Adrenal gland (tissue), 12 donors: ENCODE data around the gene EVL. TPM values are rescaled to one million over a fixed set of nuclear protein-coding genes. Genes with fewer than 3 reads are reported as not detected.
"Not testable (repeated sequence)": the region's sequence is repeated elsewhere in the genome, so short reads cannot be mapped to it uniquely, and the experiment has no call there.

Experiments
- DNase-seq, 7 donors: peaks; one replicate each; pipeline ENCODE4 v3.0.0-alpha.2; 2019 to 2020
- H3K27ac ChIP-seq, 5 donors: fragments of 200-600 bp; sonication (generic) in 4 of 5; 1 replicate in 3 of 5; 2 replicates in 2 of 5; pipeline versions ENCODE4 v1.5.1 to v1.8.0; 2016 to 2020; ENCODE audit warnings: mild to moderate bottlenecking in 1 of 5
- H3K27me3 ChIP-seq: fragments of 200-600 bp; 2 replicates; pipeline ENCODE4 v1.8.0; 2021
- H3K36me3 ChIP-seq, 2 donors: fragments of 200-600 bp; replicated peaks in 1 of 2; 1 replicate in 1 of 2; 2 replicates in 1 of 2; pipeline versions ENCODE4 v1.5.1 to v1.8.0; 2018 to 2022
- H3K4me1 ChIP-seq, 2 donors: fragments of 200-600 bp; replicated peaks in 1 of 2; 1 replicate in 1 of 2; 2 replicates in 1 of 2; pipeline versions ENCODE4 v1.5.1 to v1.8.0; 2018 to 2021
- H3K4me3 ChIP-seq, 4 donors: fragments of 200-600 bp; sonication (generic) in 3 of 4; one replicate each; pipeline ENCODE4 v1.5.1; 2016 to 2018
- H3K9me3 ChIP-seq, 3 donors: fragments of 200-600 bp; sonication (generic) in 1 of 3; replicated peaks in 1 of 3; 1 replicate in 2 of 3; 2 replicates in 1 of 3; pipeline versions ENCODE4 v1.5.1 to v1.8.0; 2016 to 2021
- POLR2A ChIP-seq, 2 donors: fragments of 450-650 bp; IDR thresholded peaks; one replicate each; pipeline ENCODE4 v1.6.1; 2017; ENCODE audit warnings: antibody characterized with exemption in 2 of 2, mild to moderate bottlenecking in 2 of 2, moderate library complexity in 1 of 2
- WGBS, 4 donors: extraction: QIAGEN DNeasy Blood & Tissue Kit in 2 of 4; methylation state at CpG; one replicate each; pipeline versions ENCODE4 v1.1.5 to v1.1.7; 2013 to 2017; 5-methylcytosine and 5-hydroxymethylcytosine counted together
- intact Hi-C, 2 donors: fragments of 100-400 bp; cut with DNase I; formaldehyde crosslinking; loops; one replicate each; pipeline versions ENCODE4 v1.14.1 to v1.15.0; 2022 to 2023
- polyA plus RNA-seq, 3 donors: library from polyadenylated mRNA; stranded (reverse); fragments of 200-250 nt in 2 of 3; fragments of 350-450 nt in 1 of 3; fragmentation: Illumina TruSeq in 1 of 3; extraction: RNeasy Lipid Tissue Mini Kit (QIAGEN cat#74804) in 1 of 3; gene quantifications; one replicate each; pipeline ENCODE4 v1.2.3, GENCODE V29; 2013 to 2014
- total RNA-seq, 9 donors: library from RNA; depleted of rRNA in 4 of 9; stranded (reverse); fragments of >200 nt in 4 of 9; fragments of 120-200 nt in 1 of 9; fragmentation: NEBNext Ultra II Directional in 1 of 9; extraction: Animal tissue kit (Norgen Biotek cat#: 25700) in 1 of 9; gene quantifications; one replicate each; pipeline versions ENCODE4 v1.1.0 to v1.2.4, GENCODE V29; 2013 to 2023
- TF ChIP-seq, protein P1 (sequence below), 6 experiments: fragments of 450-650 bp in 4 of 6; fragments of 200-600 bp in 2 of 6; sonication (generic) in 1 of 6; IDR thresholded peaks; 1 replicate in 5 of 6; 2 replicates in 1 of 6; pipeline versions ENCODE4 v1.5.1 to v1.8.0; 2016 to 2021; ENCODE audit warnings: antibody characterized with exemption in 6 of 6, mild to moderate bottlenecking in 2 of 6, moderate library complexity in 1 of 6
- donor health status: healthy with polysubstance abuse.
- donor health status: Bipolar disorder and iron deficiency.
- donor health status: DM: yes; HTN: yes; CAD: no.
- donor health status: DM: no; HTN: no; CAD: no.
- donor health status: DM: no; HTN: no; CAD: no.
- donor health status: DM: yes; HTN: yes; CAD: no.

The EVL gene
- total and polyA plus RNA-seq, 12 donors, result 23.7 to 209 (median 46.8) TPM

DNA sequence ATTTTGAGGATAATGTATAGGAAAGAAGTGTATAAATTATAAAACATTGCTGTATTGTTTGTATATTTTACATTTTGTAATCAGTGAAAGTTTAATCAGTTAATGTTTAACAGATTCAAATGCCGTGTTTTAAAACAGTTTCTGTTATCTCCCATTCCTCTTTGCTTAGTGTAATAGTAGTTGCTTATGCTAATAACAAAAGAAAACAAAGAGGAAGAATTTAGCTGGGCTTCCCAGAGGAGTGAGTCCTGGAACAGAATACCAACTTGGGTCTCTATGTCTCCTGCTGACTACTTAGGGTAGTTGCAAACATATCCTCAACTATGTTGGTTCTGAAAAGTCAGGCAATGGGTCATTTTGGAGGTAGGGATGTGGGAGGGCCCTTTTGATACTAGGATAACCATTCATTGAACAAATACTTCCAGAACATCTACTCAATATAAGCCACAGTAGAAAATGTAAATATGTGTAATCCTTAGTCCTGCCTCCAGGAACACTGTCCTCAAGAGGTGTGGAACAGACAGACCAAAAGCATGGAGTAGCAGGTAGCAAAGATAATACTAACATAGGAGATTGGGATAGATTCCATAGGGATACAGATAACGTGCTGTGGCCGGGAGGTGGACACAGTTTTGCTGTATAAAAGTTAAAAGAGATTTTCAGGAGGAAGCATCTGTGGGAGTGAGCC lies 36.1 kb upstream of the EVL start:
- H3K36me3 ChIP-seq, result no peaks in the 10 kb centered on the region
- H3K27me3 ChIP-seq, result no peaks in the 10 kb centered on the region
- intact Hi-C loops, result no loop called here
- no peak for DNase-seq
- no peak overlapping the region for H3K27ac ChIP-seq
- H3K9me3 ChIP-seq, result no peaks in the 10 kb centered on the region
- no peak for TF ChIP-seq POLR2A (IDR thresholded peaks at IDR 0.05)
- TF ChIP-seq, protein P1, sequence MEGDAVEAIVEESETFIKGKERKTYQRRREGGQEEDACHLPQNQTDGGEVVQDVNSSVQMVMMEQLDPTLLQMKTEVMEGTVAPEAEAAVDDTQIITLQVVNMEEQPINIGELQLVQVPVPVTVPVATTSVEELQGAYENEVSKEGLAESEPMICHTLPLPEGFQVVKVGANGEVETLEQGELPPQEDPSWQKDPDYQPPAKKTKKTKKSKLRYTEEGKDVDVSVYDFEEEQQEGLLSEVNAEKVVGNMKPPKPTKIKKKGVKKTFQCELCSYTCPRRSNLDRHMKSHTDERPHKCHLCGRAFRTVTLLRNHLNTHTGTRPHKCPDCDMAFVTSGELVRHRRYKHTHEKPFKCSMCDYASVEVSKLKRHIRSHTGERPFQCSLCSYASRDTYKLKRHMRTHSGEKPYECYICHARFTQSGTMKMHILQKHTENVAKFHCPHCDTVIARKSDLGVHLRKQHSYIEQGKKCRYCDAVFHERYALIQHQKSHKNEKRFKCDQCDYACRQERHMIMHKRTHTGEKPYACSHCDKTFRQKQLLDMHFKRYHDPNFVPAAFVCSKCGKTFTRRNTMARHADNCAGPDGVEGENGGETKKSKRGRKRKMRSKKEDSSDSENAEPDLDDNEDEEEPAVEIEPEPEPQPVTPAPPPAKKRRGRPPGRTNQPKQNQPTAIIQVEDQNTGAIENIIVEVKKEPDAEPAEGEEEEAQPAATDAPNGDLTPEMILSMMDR (IDR thresholded peaks at IDR 0.05), result no peak
- peaks cover 10 to 36% of the 10 kb centered on the region in 2 donors for H3K4me1 ChIP-seq
- WGBS, 4 donors, result 87 to 95% (median 90%) methylated on average over 3 of the region's 3 CpGs
- H3K4me3 ChIP-seq, result no peak overlapping the region

DNA sequence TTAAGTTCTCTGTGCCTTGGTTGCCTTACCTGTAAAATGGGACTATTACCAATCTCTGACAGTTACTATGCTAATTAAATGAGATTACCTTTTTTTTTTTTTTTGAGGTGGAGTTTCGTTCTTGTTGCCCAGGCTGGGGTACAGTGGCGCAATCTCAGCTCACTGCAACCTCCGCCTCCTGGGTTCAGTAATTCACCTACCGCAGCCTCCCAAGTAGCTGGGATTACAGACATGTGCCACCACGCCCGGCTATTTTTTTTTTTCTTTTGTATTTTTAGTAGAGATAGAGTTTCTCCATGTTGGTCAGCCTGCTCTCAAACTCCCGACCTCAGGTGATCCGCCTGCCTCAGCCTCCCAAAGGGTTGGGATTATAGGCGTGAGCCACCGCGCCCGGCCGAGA lies 35.2 kb upstream of the EVL start:
- peak overlapping the region in 3 of 5 donors; percentile 46 to 81 (median 78) for H3K27ac ChIP-seq
- H3K4me3 ChIP-seq, H3K36me3 ChIP-seq, H3K9me3 ChIP-seq, H3K27me3 ChIP-seq, intact Hi-C loops, DNase-seq: not testable (repeated sequence)
- WGBS, 4 donors, result 87 to 91% (median 89%) methylated on average over 13 of the region's 13 CpGs
- H3K4me1 ChIP-seq, result peaks cover 10 to 28% of the 10 kb centered on the region in 2 donors

GRCh38 chr14:100030452-100031153 lies 34.6 kb upstream of the EVL start:
- Histone ChIP-seq H3K36me3 (no peaks in the 10 kb centered on the region), H3K27me3 (no peaks in the 10 kb centered on the region), H3K4me3 (no peak overlapping the region), H3K27ac (peak overlapping the region in 4 of 5 donors; percentile 46 to 81 (median 72)), H3K4me1 (peaks cover 10 to 25% of the 10 kb centered on the region in 2 donors), H3K9me3 (no peaks in the 10 kb centered on the region)
- TF ChIP-seq POLR2A (IDR thresholded peaks at IDR 0.05), result peak in 1 of 2 donors; percentile 79
- TF ChIP-seq, protein P1 (IDR thresholded peaks at IDR 0.05), result no peak
- peak; percentile 42 to 70 (median 59) for DNase-seq
- intact Hi-C loops, result no loop called here
- 36 to 43% (median 42%) methylated on average over 7 of the region's 7 CpGs for WGBS, 4 donors

DNA sequence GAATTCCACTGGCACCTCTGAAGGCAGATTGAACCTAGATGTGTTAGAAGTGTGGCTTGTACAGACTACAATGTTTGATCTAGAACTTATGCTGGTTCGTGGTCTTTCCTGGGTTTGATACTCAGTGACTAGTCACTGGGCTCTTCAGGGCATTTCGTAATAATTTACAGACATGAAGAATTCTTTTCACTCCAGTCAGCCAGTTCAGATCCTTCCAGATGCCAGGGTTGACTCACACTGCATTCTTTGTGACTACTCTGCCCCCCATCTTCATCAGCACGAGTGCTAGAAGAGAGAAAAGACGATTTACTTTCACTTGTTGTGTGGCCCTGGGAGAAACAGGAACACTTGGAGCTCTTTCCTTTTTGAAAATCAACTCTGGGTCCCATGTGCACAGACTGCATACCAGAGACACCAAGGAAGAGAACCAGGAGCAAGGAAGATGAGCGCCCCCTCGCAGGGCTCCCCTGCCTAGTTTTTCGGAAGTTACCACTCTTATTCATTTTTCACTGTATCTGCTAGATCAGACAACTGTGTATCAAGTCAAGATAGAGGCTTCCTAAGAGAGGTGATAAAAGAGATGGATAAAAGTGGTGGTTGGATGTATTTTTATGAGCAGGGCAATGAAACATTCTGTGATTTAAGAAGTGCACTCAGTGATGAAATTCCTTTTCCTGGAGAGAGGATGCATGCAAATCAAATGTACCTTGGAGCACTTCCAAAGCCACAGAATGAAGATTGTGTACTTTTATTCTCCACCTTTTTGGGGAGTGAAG lies 33.5 kb upstream of the EVL start:
- TF ChIP-seq POLR2A (IDR thresholded peaks at IDR 0.05), result peak in 1 of 2 donors; percentile 71
- TF ChIP-seq, protein P1 (IDR thresholded peaks at IDR 0.05), result no peak
- Histone ChIP-seq H3K4me1 (peaks cover 10 to 25% of the 10 kb centered on the region in 2 donors), H3K27ac (peak overlapping the region in 4 of 5 donors; percentile 46 to 81 (median 72)), H3K9me3 (no peaks in the 10 kb centered on the region), H3K36me3 (no peaks in the 10 kb centered on the region), H3K27me3 (no peaks in the 10 kb centered on the region), H3K4me3 (peak overlapping the region in 1 of 4 donors; percentile 31)
- intact Hi-C loops, result no loop called here
- WGBS, 4 donors, result 35 to 43% (median 42%) methylated on average over 7 of the region's 7 CpGs
- DNase-seq, result peak; percentile 53 to 87 (median 84)
